GM19324 (cell line): Measurements from ENCODE around the gene GRAMD4.

ENCODE experiments used
- ATAC-seq: cut with Tn5 transposase; IDR thresholded peaks from one replicate; pipeline ENCODE4 v1.9.1; 2021; ENCODE audit warnings: mild to moderate bottlenecking, moderate library complexity; ENCODE audit not compliant: unreplicated experiment, low FRiP score

GRAMD4 gene

GRCh38 chr22:46652847-46653331 is 32.7 kb downstream of the GRAMD4 start:
- no peak for ATAC-seq

- ATAC-seq: no peak
These were observed 33.4 kb downstream of the GRAMD4 start for GRCh38 chr22:46653596-46653995.

- no peak for ATAC-seq
These were observed 34.2 kb downstream of the GRAMD4 start for GRCh38 chr22:46654426-46654825.

- no peak for ATAC-seq
These were observed 34.9 kb downstream of the GRAMD4 start for GRCh38 chr22:46654927-46655595.

- no peak for ATAC-seq
These were observed 35.8 kb downstream of the GRAMD4 start for GRCh38 chr22:46655861-46656608.

- ATAC-seq: no peak
These were observed 36.9 kb downstream of the GRAMD4 start for GRCh38 chr22:46656856-46657654.

GRCh38 chr22:46657655-46657953 is 37.4 kb downstream of the GRAMD4 start:
- no peak for ATAC-seq

GRCh38 chr22:46657996-46658947 is 38.1 kb downstream of the GRAMD4 start:
- ATAC-seq: no peak

- no peak for ATAC-seq
These were observed 39.0 kb downstream of the GRAMD4 start for GRCh38 chr22:46659059-46659790.

GRCh38 chr22:46659791-46660186 is 39.6 kb downstream of the GRAMD4 start:
- ATAC-seq: no peak

- ATAC-seq: no peak
These were observed 40.5 kb downstream of the GRAMD4 start for GRCh38 chr22:46660604-46661201.

- no peak for ATAC-seq
These were observed 41.1 kb downstream of the GRAMD4 start for GRCh38 chr22:46661221-46661851.

- no peak for ATAC-seq
These were observed 42.0 kb downstream of the GRAMD4 start for GRCh38 chr22:46662226-46662625.

GRCh38 chr22:46663001-46663400 is 42.8 kb downstream of the GRAMD4 start:
- ATAC-seq: no peak

- no peak for ATAC-seq
These were observed 43.4 kb downstream of the GRAMD4 start for GRCh38 chr22:46663436-46664100.

- ATAC-seq: no peak
These were observed 44.2 kb downstream of the GRAMD4 start for GRCh38 chr22:46664301-46664855.

GRCh38 chr22:46665151-46665695 is 45.0 kb downstream of the GRAMD4 start:
- no peak for ATAC-seq
